ENCODE results near the gene TTC28.

Gene TTC28

GRCh38 chr22:27996981-27997380 is 682.7 kb downstream of the TTC28 start:
- H3K4me3 ChIP-seq (ENCODE audit: low read depth, low read length), result no peak overlapping the region
- no peak for TF ChIP-seq CTCF (IDR thresholded peaks at IDR 0.05; ENCODE audit: borderline replicate concordance, insufficient read depth, low read depth, low read length)

DNA sequence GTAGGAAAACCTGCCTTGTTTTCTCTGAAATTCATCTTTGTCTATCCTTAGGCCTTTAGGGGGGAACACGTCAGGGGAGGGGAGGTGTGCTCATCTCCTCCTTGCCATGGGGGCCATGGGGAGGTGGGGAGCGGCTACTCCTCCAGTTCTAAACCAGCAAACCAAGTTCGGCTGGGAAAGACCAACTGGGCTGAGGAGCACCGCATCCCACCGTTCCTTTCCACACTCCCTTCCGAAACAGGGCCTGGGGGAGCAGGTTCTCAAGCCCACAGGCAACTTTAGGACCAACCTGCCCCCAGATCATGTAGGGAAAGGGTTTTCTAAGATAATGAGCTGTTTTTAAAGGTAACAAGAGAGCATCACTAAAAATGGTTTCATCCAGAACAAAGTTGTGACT is 683.1 kb downstream of the TTC28 start:
- no peak overlapping the region for H3K4me3 ChIP-seq (ENCODE audit: low read depth, low read length)
- no peak for TF ChIP-seq CTCF (IDR thresholded peaks at IDR 0.05; ENCODE audit: borderline replicate concordance, insufficient read depth, low read depth, low read length)

GRCh38 chr22:27995801-27996528 is 683.7 kb downstream of the TTC28 start:
- no peak overlapping the region for H3K4me3 ChIP-seq (ENCODE audit: low read depth, low read length)
- no peak for TF ChIP-seq CTCF (IDR thresholded peaks at IDR 0.05; ENCODE audit: borderline replicate concordance, insufficient read depth, low read depth, low read length)

DNA sequence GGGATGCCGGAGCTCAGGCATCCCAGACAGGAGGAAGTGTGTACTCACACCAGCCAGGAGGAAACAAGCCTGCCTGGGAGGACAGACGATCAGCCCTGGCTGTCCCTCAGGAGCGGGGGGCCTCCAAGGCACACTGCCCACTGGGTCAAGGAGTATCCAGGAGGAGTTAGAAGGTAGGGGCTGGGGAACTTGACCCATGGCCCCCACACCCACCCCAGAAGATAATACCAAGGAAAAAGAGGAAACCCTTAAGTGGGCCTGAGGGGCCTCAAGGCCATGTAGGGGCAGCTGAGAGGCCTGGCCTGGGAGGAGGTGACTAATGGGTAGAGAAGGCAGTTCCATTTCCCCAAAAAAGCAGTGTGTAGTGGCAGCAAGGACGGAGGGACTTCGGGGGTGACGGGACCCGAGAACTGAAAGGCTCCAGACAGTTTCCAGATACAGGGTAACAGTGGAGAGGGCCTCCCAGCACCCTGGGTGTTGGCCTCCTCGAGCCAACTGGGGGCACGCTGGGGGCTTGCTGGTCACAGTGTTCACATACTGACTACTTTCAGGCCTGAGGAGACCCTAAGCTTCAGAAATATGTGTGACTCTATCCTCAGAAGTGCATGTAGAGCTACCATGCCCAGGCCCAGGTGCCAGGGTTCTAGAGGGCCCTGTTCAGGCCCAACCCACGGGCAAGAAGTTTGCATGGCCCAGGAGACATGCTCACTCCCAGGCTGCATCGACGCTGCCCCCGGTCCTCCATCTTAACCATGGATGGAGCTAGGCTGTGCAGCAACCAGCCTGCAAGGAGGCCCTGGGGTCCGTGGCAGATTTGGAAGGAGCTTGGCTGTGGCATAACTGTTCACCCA is 684.9 kb downstream of the TTC28 start:
- no peak overlapping the region for H3K4me3 ChIP-seq (ENCODE audit: low read depth, low read length)
- no peak for TF ChIP-seq CTCF (IDR thresholded peaks at IDR 0.05; ENCODE audit: borderline replicate concordance, insufficient read depth, low read depth, low read length)

- TF ChIP-seq CTCF (IDR thresholded peaks at IDR 0.05; ENCODE audit: borderline replicate concordance, insufficient read depth, low read depth, low read length), result no peak
- H3K4me3 ChIP-seq (ENCODE audit: low read depth, low read length), result no peak overlapping the region
Measured at GRCh38 chr22:27993774-27994350, 685.8 kb downstream of the TTC28 start.

- no peak for TF ChIP-seq CTCF (IDR thresholded peaks at IDR 0.05; ENCODE audit: borderline replicate concordance, insufficient read depth, low read depth, low read length)
Measured at GRCh38 chr22:27993201-27993635, 686.4 kb downstream of the TTC28 start.

More at GRCh38 chr22:27993201-27993635, 686.4 kb downstream of the TTC28 start:
- H3K4me3 ChIP-seq (ENCODE audit: low read depth, low read length), result no peak overlapping the region

Measured in GM12875 (cell line).